Effector CD4-positive, alpha-beta T cell (primary cell): Measurements from ENCODE around the gene BSX. TPM values are rescaled to one million over a fixed set of nuclear protein-coding genes. Genes with fewer than 3 reads are reported as not detected.

Experiments
- DNase-seq: peaks from one replicate; pipeline ENCODE4 v3.0.0-alpha.2; 2020
- total RNA-seq: gene quantifications from one replicate; lab custom pipeline; 2026; lab: John Stamatoyannopoulos, UW

The BSX gene
- total RNA-seq = not detected

DNA sequence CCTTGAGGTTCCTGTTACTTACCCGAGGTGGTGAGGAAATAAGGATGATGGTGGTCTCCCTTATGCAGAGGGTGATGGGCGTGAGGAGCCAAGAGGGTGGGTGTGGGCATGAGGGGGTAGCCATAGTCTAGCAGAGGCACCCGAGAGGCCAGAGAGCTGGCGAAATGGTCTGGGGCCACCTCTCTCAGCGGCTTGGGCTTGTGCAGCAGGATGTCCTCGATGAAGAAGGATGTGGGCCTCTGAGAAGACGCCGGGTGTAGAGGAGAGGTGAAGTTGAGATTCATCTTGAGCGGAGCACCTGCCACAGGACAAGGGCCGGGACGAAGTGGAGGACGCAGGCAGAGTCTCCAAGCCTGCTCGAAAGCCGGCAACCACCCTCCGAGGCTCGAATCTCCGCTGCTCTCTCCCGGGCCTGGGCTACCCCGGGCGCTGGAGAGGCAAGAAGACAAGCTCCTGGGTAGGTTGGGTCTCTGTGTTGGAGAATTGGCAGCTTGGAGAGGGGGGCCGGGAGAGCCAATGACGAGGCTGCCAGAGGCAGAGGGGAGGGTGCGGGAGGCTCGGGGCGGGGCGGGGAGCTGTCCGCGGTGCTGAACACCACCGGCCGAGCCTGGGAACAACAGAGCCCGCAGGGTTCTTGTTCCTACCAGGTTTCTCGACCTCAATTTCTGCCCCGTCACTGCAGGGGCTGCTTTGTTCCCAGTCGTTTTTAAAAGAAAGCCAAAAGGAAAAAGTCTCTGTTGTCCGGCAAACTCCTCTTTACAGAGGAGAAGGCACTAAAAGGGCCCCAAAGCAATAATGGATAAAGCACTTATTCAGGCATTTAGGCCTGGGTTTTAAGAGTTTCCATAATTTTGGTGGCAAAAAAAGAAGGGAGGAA, at the start of gene BSX:
Gene BSX, minus strand, starts transcription at position 447 of the 877 bp plus-strand sequence. Its CDS starts 163 bp downstream, at position 284.
- DNase-seq = peak; percentile 23

DNA sequence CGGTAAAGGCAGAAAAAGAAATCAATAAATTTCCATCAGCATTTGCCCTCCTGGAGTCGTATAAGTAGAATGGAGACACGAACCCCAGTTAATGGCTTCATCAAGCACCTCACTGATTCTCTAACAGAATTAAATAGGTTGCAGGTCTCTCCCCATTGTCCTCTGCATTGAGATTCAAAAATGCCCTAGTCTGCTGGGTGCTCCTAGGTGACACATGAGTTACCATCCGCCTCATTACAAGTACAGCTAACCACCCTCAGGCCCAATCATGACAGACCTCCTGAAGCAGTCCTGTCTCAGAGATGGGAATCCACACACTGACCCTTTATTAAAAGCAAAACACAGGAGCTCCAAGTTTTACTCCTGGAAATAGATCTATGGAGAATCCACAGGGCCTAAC, 48.9 kb upstream of the BSX start:
- no peak for DNase-seq

DNA sequence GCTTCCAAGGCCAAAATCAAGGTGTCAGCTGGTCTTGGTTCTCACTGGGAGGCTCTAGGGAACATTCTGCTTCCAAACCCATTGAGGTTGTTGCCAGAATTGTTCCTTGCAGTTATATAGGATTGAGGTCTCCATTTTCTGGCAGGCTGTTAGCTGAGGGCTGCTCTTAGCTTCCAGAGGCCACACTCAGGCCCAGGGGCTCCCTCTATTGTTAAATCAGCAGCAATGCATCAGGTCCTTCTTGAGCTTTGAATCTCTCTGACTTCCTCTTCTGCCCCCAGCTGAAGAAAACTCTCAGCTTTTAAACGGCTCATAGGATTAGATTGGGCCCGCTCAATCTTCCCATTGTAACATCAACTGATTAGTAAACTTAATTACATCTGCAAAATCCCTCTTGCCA, 39.3 kb upstream of the BSX start:
- no peak for DNase-seq

DNA sequence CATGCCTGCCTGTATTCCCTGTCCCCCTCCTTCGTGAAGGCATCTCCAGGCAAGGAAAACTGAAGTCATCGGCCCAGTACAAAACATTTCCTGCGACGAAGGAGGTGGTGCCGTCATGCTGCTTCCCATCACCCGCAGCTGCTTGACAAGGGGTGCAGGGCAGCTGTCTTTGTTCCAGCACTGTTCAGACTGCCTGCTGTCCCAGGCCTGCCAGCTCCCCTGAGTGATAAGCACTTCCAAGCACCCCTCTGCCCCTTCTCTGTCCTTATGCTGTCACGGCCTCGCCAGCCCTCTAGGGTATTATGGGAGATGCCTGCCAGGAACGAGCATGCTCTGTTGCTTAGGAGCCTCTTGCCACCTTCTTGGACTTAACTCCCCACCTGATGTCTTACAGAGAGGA, 37.1 kb upstream of the BSX start:
- no peak for DNase-seq

DNA sequence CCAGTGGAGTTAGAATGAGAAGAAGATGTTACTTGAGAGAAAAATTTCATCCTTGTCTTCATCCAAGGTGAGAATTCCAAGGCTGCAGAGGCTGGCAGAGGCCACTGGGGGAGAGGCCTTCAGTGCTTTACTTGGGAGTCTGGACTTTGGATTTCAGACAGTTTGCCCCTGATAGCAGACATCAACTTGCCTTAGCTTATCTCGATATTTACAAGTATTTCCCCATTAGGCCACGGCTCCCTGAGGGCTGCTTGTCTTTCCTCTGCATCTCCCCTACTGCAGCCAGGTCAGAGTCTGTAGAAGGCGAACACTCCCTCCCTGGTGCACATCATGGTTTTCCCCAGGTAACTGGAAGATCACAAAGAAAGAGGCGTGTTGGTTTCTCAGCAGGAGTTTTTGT, 29.9 kb upstream of the BSX start:
- no peak for DNase-seq

DNA sequence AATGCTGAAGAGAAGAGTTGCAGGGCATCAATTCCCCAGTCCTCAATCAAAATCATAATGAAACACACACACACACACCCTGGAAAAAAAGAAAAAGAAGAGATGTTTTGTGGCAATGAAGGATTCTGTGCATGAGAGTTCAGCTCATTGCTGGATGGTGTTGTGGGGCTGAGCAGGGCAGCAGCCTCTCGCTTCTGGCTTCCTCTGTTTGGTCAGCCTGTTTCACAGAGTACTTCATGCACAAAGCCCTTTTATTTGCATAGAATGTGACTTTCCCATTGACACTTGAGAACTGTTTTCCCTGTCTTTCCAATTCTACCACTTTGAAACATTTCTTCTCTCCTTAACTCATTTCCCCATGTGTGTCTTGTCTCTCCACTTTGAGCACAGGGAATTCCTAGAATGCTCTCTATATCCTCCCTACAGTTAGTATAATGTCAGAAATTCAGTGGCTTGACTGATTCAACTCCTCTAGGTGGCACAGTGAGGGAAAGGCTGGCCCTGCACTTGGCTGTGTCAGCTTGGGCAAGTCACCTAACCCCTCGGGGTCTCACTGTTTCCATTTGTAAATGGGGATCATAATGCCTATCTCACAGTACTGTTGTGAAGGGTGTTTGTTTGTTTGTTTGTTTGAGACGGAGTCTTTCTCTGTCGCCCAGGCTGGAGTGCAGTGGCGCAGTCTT, 25.4 kb upstream of the BSX start:
- DNase-seq = no peak

DNA sequence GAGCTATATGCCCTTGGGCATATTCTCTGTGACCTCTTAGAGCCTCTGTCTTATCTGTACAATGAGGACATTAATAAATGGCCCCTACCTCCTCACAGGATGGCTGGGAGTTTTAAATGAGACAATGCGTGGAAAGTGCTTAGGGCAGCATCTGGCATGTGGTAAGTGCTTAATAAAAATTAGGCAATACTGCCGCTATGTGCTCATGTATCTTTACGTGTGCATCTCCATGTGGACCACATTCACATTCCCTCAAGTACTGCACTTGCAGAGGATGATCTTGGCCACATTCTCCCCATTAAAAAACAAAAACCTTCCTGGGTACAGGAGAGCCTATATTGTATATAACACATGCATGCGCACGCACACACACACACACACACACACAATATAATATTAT, 19.1 kb upstream of the BSX start:
- no peak for DNase-seq

DNA sequence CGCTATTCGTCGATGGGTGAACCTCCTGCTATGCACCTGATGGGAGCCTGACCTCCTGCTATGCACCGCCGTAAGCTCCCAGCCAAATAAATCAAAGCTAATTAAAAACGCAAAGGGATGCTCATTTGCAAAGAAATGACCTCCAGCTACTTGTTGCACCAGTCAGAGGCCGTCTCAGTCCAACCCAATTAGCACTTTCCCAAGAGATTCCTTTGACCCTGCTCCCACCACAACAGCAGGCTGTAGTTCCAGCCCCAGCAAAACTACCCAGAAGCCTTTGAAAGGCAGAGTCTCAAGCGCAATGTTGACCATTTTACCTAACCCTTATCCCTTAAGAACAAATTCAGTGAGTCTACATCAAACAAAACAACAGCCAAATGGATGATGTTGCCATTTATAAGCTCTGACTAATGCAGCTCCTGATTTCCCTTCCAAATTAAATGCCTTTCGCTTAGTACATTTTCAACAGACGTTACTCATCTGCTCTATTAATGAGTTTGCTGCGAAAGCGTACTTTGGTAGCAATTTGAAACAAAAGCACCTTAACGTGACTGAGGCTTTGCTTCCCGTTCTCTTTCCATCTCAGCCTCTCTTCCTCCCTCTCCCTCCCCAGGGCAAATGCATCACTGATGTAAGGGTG, 17.2 kb upstream of the BSX start:
- no peak for DNase-seq

DNA sequence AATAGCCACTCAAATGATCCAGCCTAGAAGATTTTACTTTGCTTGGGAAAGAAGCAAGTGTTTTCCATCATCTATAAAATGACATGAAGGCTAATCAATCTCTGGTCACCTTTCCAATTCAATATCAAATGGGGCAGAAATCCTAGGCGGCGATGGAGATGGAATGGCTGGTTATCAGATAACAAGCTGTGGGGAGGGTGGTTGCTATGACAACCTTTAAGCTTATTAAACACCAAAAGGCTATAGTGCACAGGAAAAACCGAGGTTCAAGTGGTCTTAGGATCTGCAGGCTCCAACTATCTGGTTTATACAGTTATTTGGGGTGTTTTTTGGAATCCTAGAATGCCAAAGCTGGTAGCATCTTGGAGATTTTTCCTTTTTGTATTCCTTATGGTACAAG, 13.9 kb upstream of the BSX start:
- DNase-seq = no peak

DNA sequence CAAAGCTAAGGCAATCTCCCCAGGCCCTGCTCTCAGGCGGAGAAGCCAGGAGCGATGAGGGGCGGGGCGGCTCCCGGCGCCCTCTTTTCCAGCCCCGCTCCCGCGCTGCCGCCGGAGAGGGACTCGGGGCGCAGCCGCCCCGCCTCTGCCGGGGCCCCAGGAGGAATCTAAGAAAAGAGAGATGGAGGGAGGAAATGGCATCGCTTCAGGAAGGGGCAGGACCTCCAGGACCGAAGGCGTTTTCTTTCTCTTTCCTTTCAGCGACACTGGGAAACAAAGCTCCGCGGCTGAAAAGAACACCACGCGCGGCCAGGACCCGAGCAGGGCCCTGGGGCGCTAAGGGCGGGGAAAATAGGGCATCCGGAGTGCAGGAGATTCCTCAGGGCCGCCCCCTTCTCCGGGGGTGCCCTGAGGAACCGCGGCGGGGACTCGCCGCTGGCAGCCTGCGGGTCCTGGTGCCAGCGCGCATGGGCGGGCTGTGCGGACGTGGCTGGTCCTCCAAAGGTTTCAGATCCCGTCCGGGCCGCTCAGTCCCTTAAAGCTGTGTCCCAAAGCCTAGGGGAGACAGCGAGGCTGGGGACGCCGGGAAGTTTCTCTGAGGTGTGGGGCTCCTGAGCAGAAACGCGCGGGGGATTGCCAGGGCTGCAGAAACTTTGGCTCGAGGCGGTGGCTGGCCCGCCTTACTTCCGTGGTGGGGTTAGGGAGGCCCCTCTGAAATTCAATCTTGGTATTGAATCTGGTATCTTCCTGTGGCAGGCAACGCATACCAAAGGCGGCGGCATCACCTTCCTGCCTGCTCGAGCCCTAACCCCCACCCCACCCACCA, 2.8 kb upstream of the BSX start:
- DNase-seq = no peak

DNA sequence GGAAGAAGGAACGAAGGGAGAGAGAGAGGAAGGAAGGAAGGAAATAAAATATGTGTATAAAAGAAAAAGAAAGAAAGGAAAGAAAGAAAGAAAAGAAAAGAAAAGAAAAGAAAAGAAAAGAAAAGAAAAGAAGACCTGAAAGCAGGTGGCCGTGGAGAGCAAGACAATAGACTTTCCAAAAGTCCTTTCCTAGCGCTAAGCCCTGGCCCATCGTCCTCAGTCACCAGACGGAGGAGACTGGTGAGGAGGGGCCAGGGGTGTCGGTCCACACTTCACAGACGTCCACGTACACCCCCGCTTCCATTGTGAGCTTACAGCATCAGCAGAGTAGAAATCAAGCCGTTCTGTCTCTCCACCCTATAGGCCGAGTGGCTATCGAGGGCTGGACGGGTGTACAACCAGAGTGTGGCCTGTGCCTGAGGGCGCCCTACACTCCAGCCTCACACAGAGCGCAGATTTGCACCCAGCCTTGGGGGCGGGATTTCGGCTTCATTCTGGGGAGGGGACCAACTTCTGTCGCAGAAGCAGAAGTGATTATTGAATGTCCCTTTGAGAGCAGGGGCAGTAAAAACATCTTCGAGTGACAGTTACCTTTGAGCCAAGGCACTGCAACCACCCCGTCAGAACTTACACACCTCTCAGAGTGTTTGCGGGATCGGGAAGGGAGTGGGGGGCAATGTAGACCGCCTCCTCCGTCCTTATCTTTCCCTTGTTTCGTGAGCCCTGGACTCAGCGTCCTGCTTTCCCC, 2.0 kb upstream of the BSX start:
- no peak for DNase-seq

DNA sequence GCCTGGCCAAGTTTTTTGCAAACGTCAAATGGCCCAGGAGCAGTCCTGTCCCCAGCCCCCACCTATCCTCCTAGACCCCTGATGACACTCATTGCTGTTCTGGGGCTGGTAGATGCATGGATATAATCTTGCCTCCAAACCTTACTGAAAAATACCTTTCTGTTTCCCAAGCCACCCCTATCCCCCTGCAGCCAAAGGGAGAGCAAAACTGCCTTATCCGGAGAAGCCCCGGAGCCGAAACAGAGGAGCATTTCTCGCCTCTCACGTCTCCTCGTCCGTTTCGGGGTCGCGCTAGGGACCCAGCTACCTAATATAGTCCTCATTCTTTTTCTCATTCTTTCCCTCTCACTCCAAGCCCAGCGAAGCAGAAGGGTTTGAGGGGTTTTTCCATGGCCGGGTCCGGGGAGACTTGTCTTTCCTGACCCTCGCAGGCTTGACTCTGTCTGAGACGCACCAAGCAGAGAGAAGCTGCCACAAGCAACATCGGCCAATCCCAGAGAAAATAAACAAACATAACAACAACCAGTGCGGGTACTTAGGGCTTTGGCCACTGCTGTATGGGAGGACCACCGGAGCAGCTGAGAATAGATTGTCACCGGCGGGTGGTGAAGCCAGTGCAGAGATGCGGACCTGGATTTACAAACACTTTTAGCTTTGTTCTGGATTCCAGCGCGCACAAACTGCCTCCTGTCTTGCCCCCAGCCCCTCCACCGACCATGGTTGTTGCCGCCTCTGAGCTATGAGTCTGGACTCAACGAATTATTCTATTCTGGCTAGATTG, 1.6 kb downstream of the BSX start:
- DNase-seq = no peak

DNA sequence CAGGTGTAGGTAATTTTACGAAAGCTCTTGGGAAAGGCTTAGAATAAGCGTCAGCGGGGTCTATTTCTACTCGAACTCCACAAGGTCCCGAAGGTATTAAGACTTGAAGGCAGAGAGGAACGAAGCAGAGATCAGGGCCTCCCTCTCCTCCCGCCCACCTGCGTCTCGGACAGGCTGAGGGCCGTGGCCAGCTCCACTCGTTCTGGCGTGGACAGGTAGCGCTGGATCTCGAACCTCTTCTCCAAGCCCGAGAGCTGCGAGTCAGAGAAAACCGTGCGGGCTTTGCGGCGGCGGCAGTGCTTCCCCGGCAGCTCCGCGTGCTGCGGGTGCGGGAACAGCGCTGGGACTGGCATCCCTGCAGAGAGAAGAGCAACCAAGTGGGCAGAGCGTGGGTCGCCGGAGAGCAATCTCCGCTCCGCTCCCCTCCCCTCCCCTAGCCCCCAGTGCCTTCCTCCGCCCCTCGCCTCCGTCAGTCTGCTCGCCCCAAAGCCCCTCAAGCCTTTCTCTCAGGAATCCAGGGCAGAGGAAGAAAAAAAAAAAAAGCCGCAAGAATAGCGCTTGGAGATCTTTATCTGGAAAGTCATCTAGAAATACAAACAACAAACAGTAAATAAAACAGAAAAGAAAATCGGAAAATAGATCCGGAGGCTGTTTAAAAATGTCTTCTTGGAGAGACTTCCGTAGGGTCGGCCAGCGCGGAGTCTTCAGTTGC, 2.4 kb downstream of the BSX start:
- no peak for DNase-seq

DNA sequence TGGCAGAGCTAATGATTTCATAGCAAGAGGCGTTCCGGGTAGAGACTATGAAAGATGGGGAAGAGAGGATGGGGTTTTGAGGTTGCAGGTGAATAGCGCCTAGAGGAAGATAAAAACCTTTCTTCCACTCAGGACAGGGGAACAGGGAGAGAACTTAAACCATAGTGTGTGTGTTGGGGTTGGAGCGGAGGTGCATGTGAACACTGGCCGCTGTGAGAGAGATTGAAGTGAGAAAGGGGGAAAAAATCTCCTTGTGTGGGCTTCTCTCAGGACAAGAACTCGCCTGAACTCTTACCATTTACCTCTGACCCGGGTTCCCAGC, 3.4 kb downstream of the BSX start:
- no peak for DNase-seq

DNA sequence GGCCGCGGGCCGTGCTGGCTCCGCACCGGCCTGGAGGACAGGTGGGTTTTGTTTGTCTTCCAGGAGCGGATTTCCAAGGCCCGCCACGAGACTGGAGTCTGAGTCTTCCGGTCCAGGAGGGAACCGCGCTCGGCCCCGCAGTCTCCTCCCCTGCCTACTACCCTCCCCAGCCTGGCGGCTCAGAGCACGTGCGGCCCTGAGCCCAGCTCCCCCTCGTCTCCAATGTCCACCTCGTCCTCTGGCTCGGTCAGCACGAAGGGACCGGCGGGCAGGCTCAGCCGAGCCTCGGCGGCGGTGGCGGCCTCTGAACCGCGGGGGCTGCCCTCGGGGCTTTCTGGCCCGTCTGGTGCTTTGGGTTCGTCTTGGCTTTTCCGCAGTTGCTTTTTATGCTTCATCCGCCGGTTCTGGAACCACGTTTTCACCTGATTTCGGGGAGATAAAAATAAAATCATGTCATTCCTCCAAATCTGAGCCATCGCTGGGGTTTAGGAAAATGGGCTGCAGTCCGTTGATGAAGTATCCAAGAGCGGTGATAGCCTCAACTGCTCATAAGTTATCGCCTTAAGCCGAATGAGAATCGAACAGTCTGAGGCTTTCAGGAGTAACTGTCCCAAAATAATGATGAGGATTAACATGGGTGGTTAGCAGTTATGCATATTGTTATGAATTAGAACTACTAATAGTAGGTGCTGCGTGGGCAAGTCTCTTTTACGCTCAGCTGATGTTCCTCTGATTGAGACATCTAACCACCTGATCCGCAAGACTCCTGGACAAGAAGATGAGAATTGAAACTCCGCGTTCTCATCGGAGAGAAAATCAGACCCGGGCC, 4.0 kb downstream of the BSX start:
- DNase-seq = no peak

DNA sequence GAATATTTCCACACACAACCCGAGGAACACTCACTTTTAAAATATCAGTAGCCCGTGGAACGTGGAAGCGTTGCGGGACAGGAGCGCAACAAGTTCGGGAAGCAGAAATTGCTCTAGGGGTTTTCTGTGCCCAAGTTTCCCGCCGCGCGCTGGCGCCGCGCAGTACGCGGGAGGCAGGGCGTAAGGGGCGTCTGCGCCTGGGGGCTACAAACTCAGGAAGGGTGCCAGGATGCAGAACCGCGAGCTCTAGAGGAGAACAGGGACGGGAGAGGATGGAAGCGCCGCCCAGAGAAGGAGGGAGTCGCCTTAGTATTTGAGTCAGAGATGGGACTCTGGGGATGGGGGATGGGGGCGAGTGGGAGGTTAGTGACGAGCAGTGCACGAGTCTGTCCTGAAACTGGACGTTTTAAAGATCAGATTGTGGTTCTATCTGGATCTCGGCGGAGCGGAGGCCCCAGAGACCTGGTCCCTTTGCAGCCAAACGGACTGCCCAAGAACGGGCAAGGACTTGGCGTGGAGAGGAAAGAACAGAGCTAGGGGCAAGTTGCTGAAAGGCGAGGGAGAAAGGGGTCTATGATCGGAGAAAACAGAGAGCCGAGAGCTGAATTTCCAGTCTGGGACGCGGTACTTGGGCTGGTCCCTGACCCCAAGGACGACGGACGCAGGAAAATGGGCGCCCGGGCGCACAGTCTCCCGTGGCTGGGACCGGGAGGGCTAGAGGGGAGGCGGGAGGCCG, 4.7 kb downstream of the BSX start:
- DNase-seq = no peak

DNA sequence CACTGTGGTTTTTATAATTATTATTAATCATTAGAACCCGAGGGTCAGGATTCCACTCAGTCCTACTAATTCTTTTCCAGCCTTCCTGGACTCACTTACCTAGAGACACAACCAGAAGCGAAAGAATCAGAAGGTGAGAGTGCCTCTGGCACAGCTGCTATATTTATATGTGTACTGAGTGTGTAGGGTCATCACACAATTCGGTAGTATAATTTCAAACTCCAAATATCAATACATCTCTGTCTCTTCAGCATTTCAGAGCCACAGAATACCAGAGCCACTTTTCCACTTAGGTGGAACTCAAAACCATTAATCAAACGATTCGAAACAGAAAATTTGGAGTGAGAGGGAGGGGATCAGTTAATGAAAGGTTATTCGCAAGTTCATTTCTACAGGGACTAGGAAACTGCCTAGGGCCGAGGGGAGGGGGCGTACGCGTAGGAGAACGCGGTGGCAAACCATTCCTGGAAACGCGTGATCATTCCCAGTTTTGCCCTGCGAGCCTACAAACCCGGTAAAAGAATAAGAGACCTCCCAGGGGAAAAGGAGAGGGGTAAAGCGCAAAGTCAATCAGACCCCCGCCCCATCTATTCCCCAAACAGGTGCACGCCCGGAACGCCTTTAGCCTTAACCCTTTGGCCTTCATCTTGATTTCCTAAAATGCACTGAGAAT, 5.4 kb downstream of the BSX start:
- DNase-seq = no peak

DNA sequence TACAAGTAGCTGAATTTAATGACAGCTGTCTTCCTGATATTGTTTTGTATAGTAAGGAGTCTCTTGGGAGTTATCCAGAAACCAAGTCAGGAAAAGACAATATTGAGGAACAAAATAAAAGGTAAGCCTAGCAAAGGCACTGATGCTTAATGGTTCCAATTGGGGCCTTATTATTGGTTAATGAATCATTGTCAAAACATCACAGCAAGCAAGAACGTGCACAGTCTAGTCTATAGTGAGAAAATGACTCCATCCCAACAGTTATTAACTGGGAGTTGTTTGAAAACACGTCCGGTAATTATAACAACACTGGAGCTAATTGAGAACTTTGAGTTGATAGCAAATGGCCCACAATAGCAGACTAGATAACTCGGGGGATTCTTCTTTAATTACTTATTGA, 17.7 kb downstream of the BSX start:
- no peak for DNase-seq

DNA sequence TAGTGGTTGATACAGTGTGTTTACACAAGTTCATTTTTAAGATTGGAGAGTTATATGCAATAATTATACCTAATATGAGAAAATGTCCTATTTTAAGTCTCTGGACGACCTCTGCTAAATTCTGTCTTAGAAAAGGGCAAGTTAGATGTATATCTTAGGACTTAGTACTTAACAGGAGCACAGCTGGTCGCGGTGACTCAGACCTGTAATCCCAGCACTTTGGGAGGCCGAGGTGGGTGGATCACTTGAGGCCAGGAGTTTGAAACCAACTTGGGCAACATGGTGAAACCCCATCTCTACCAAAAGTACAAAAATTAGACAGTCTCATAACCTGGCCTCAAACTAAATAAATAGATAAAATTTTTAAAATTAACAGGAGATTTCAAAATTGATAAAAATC, 27.2 kb downstream of the BSX start:
- DNase-seq = no peak
